Mesothelial cell of epicardium (in vitro differentiated cells): ENCODE data around the gene LNX2. TPM values are rescaled to one million over a fixed set of nuclear protein-coding genes. Genes with fewer than 3 reads are reported as not detected.

Experiments used
- DNase-seq, 2 experiments: peaks; one replicate each; pipeline ENCODE4 v3.0.0; 2021; ENCODE audit warnings: low spot score in 2 of 2; ENCODE audit not compliant: unreplicated experiment in 2 of 2
- H3K27ac Mint-ChIP-seq: 2 replicates; pipeline ENCODE4 v1.8.0; 2021; ENCODE audit warnings: mixed read lengths
- H3K27me3 Mint-ChIP-seq: 2 replicates; pipeline ENCODE4 v1.8.0; 2021; ENCODE audit warnings: low read depth, mixed read lengths
- H3K36me3 Mint-ChIP-seq: 2 replicates; pipeline ENCODE4 v1.8.0; 2021; ENCODE audit warnings: mixed read lengths
- H3K4me1 Mint-ChIP-seq: 2 replicates; pipeline ENCODE4 v1.8.0; 2021; ENCODE audit warnings: mixed read lengths
- H3K4me3 Mint-ChIP-seq: 2 replicates; pipeline ENCODE4 v1.8.0; 2021; ENCODE audit warnings: mild to moderate bottlenecking, moderate library complexity, mixed read lengths
- H3K9me3 Mint-ChIP-seq: 2 replicates; pipeline ENCODE4 v1.8.0; 2021; ENCODE audit warnings: mixed read lengths
- total RNA-seq: library from RNA; stranded (reverse); gene quantifications from 3 replicates; pipeline ENCODE4 v1.2.1, GENCODE V29; 2021
- TF ChIP-seq, protein P1 (sequence below): fragments of 200-600 bp; sonication (generic); IDR thresholded peaks from one replicate; pipeline ENCODE4 v1.5.0; 2021; ENCODE audit warnings: antibody characterized with exemption; ENCODE audit not compliant: unreplicated experiment

Gene LNX2
- total RNA-seq, 1 donor from 2014 or later, result 13.6 TPM

GRCh38 chr13:27536361-27537101 lies 83.8 kb downstream of the LNX2 start:
- Mint-ChIP-seq H3K27me3 (peaks cover 2% of the 10 kb centered on the region), H3K27ac (no peak overlapping the region), H3K36me3 (no peaks in the 10 kb centered on the region), H3K4me3 (no peak overlapping the region), H3K4me1 (peaks cover 4% of the 10 kb centered on the region), H3K9me3 (no peaks in the 10 kb centered on the region)
- TF ChIP-seq, protein P1, sequence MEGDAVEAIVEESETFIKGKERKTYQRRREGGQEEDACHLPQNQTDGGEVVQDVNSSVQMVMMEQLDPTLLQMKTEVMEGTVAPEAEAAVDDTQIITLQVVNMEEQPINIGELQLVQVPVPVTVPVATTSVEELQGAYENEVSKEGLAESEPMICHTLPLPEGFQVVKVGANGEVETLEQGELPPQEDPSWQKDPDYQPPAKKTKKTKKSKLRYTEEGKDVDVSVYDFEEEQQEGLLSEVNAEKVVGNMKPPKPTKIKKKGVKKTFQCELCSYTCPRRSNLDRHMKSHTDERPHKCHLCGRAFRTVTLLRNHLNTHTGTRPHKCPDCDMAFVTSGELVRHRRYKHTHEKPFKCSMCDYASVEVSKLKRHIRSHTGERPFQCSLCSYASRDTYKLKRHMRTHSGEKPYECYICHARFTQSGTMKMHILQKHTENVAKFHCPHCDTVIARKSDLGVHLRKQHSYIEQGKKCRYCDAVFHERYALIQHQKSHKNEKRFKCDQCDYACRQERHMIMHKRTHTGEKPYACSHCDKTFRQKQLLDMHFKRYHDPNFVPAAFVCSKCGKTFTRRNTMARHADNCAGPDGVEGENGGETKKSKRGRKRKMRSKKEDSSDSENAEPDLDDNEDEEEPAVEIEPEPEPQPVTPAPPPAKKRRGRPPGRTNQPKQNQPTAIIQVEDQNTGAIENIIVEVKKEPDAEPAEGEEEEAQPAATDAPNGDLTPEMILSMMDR, result no peak
- DNase-seq, result no peak

GRCh38 chr13:27535546-27535945 lies 84.8 kb downstream of the LNX2 start:
- TF ChIP-seq, protein P1, result no peak
- no peak for DNase-seq
- no peaks in the 10 kb centered on the region for H3K36me3 Mint-ChIP-seq
- no peak overlapping the region for H3K4me3 Mint-ChIP-seq
- no peak overlapping the region for H3K27ac Mint-ChIP-seq
- no peaks in the 10 kb centered on the region for H3K9me3 Mint-ChIP-seq
- peaks cover 7% of the 10 kb centered on the region for H3K27me3 Mint-ChIP-seq
- H3K4me1 Mint-ChIP-seq, result peaks cover 4% of the 10 kb centered on the region

GRCh38 chr13:27534981-27535380 lies 85.3 kb downstream of the LNX2 start:
- H3K4me1 Mint-ChIP-seq, result peaks cover 4% of the 10 kb centered on the region
- no peak overlapping the region for H3K27ac Mint-ChIP-seq
- no peak for DNase-seq
- peaks cover 10% of the 10 kb centered on the region for H3K27me3 Mint-ChIP-seq
- H3K36me3 Mint-ChIP-seq, result no peaks in the 10 kb centered on the region
- H3K9me3 Mint-ChIP-seq, result no peaks in the 10 kb centered on the region
- TF ChIP-seq, protein P1, result no peak
- no peak overlapping the region for H3K4me3 Mint-ChIP-seq

DNA sequence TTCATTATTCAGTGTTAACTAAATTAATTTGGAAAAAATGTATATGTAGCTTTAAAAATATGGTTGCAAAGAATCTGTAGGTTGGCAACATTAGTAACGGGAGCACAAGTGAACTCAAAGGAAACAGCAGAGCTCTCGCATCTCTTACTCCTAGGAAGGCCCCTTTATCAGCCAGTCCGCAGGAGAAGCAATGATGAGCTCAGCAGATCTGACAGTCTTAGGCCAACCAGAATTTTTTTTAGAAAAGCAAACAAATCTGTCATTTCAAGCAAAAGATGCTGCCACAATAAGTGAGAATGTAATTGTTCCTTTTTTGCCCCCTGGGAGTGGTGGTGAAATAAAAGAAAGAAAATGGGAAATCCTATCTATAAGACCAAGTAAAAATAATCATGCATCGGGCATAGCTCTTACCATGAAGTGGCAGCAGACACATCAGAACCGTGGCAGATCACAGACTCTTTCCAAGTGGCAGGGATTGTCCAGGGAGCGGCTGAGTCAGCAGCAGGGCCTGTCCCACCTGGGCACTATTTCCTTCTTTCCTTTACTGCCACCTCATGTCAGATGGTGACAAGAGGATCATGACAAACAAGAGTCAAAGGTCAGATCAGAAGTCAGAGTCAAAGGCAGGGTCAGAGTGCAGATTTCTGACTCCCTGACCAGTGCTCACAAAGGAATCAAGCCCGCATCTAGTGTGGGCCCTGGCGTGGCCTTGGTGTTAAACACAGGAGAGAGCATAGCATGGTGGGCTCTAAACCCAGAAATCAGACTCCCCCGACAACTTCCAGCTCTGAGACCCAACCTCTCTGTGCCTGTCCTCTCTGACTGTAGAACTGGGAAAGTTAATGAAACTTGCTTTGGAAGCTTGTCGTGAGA lies 86.0 kb downstream of the LNX2 start:
- no peak overlapping the region for H3K4me3 Mint-ChIP-seq
- no peak for DNase-seq
- H3K27me3 Mint-ChIP-seq, result peaks cover 10% of the 10 kb centered on the region
- no peaks in the 10 kb centered on the region for H3K36me3 Mint-ChIP-seq
- TF ChIP-seq, protein P1, result no peak
- no peak overlapping the region for H3K27ac Mint-ChIP-seq
- peaks cover 4% of the 10 kb centered on the region for H3K4me1 Mint-ChIP-seq
- H3K9me3 Mint-ChIP-seq, result peaks cover under 1% of the 10 kb centered on the region

DNA sequence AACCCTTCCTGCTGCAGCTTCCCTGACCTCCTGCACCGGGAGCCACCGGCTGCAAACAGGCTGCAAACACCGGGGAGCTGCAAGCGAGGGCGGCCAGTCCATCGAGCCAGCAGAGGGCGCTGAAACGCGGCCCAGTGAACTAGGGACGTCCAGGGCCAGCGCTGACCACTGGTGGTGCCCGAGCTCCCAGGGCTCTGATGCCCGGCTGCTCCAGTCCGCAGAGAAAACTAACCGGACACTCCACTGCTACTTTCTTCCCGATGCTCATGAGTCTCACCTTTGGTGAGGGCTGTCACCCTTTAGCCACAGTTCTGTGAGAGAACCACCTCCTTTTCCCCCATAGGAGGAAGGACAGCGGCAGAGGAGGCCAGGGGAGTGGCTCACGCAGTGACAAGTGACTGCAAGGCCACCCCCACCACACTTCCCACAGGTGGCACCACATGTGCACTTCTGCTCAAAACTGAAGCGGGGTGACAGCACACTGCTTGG lies 87.1 kb downstream of the LNX2 start:
- no peaks in the 10 kb centered on the region for H3K36me3 Mint-ChIP-seq
- DNase-seq, result peak; percentile 56 to 85
- TF ChIP-seq, protein P1, result peak; percentile 68
- H3K4me3 Mint-ChIP-seq, result peak overlapping the region; percentile 48
- H3K4me1 Mint-ChIP-seq, result peaks cover 4% of the 10 kb centered on the region
- peaks cover 6% of the 10 kb centered on the region for H3K9me3 Mint-ChIP-seq
- peaks cover 10% of the 10 kb centered on the region for H3K27me3 Mint-ChIP-seq
- H3K27ac Mint-ChIP-seq, result no peak overlapping the region
